GM19193 (cell line): ENCODE results near the gene MEG3.

Experiments used
- POLR2A ChIP-seq: IDR thresholded peaks from 4 replicates; pipeline ENCODE4 v1.6.1; 2011; ENCODE audit not compliant: insufficient read depth, insufficient read length; ENCODE audit errors: extremely low read depth

The MEG3 gene

DNA sequence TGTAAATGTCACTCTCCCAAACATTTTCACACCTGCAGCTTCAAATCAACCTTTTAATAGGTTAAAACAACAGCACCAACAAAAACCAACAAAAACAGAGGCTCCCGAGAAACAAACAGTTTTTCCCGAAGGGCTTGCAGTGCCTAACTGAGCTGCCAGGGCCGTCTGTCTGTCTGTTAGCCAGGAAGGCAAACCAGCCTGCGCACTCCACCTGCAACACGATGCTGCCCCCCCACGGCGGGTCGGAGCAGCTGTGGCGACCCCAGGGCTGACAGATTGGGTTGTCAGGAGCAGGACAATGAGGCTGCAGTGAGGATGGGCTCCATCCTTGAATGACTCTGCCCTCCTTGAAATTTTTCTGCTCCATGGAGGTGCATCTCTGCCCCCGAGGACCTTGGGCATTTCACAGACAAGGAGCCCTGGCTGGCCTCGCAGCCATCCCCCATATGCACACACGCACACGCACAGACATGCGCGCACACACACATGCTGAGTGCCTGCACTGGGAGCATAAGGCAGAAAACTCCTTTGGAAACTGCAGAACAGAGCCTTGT lies 75.0 kb downstream of the MEG3 start:
- no peak for TF ChIP-seq POLR2A

DNA sequence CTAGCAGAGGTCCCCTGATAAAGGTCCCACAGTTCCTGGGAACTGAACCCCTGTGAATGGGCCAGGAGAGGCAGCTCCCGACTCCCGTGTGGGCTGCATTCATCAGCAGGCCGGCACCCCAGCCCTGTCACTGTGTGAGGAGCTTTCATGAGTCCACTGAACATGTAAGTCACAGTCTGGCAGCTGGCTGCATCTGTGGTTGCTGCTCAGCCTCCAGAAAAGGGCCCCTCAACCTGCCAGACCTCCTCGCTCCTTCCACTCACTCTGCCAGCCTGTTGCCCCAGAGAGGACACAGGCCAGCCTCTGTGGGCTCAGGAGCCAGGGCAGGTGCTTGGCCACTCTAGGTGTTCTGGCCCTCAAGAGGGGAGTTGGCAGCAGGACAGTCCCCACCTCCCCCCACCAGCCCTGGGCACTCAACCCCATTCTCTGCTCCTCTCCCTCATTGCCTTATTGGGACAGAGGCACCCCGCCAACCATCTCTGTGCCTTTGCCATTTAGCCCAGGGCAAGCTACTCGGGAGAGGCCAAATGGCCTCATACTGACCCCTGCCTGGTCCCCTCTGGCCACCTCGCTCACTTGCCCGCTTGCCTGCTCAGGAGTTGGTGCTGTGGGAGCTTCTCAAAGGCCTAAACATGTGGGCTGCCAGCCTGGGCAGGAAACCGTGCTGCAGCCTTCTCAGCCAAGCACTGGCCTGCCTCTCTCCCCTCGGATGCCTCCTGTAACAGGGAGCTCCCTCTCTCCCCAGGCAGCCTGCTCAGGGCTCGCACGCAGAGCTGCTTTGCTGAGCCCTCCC lies 75.7 kb downstream of the MEG3 start:
- TF ChIP-seq POLR2A, result no peak

DNA sequence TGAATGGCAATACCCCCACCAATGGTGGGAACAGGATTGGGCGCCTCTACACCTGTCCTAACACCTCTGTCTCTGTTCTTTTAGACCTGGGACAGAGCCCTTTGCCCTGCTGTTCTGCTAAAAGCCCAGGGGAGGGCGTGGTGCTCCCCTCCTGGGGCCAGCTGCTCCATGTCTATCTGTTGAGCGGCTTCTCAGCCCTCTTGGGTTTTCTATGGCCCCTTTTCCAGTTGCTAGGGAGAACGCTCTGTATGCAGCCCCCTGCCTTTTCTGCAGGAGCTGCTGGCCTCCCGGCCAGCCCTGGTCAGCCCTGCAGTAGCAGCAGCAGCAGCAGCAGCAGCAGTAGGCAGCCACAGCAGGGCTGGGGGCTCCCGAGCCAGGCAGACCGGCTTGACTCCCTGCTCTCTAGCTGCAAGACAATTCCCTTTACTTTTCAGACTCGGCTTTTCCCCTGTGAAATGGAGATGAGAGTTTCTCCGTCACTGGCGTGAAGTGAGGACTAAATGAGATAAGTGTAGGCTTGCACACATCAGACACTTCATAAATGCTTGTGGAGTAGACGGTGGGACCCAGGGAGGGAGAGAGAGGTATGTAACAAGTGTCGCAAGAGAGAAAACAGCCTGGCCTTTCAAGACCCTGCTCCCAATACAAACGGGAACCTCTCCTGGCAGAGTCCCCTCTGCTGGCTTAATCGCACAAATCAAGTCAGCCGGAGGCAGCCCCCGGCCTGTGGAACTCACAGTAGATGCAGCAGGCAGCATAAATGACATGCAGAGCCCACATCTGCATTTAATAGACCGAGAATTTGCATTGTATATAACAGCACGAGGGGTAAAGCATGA lies 76.6 kb downstream of the MEG3 start:
- no peak for TF ChIP-seq POLR2A

DNA sequence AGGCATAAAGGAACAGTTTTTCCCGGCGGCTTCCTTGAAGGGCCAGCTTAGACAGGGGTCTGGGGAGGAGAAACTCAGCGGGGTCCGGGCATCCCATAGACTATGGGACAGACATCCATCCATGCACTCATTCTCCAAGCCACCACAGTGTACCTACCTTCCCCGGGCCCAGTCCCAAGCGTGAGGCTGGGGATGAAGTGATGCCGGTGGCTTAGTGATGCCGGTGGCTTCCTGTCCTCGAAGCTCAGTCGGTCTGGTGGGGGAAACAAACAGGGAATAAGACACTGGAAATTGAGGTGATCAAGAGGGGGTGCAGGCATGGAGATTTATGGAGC lies 77.2 kb downstream of the MEG3 start:
- TF ChIP-seq POLR2A, result no peak

GRCh38 chr14:100903672-100904185 lies 77.8 kb downstream of the MEG3 start, which contains the start of gene RTL1:
RTL1 (minus strand) TSS chr14:100903722; CDS start chr14:100884788, 18,934 bp downstream.
- no peak for TF ChIP-seq POLR2A

GRCh38 chr14:100904307-100905087 lies 78.6 kb downstream of the MEG3 start:
- TF ChIP-seq POLR2A, result no peak

DNA sequence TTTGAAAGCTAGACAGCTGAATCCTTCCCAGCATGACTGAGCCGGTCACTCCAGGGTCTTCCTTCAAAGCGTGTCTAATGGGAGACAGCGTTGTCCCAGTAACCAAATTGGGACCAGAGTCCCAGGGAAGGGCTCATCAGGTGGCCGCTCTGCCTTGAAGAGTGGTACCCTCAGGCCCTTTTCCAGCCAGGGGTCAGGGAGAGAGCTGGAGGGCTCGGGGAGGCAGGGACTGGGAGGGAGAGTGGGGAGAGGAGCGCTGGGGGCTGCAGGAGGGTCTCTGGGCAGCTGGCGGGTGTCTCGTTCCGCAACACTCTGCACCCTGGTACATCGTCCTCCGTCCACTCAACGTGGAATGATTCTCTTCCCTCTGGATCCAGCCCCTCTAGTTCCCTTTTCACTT lies 79.2 kb downstream of the MEG3 start:
- no peak for TF ChIP-seq POLR2A

GRCh38 chr14:100906420-100906819 lies 80.5 kb downstream of the MEG3 start:
- no peak for TF ChIP-seq POLR2A

- no peak for TF ChIP-seq POLR2A
Measured at GRCh38 chr14:100907240-100907639, 81.3 kb downstream of the MEG3 start.

- no peak for TF ChIP-seq POLR2A
Measured at GRCh38 chr14:100909439-100909838, 83.5 kb downstream of the MEG3 start.
